ENCODE results near the gene SLC6A12. TPM values are rescaled to one million over a fixed set of nuclear protein-coding genes. Genes with fewer than 3 reads are reported as not detected.
A peak's percentile ranks its signal among the peaks of the same experiment; 100 is the strongest.

SLC6A12 gene
- total RNA-seq, 1 donor from 2014 or later, result 1.4 TPM

DNA sequence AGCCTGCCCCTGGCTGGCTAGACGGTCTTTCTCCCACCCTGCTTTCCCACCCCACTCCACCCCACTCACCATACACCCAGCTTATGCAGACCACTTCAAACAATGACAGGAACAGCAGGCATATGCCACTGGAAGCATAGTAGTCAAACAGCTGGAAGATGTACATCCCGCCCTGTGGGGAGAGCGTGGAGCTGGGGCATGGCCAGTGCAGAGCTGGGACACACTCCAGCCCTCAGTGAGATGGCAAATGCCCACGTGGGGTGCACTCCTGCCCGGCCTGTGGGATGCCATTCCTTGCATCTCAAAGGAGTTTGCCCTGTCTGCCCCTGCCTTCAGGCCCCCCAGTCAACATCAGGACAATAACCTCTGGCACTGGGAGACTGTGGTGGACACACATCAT lies 18.8 kb downstream of the SLC6A12 start:
- H3K27ac ChIP-seq, result no peak overlapping the region
- TF ChIP-seq, protein P1, sequence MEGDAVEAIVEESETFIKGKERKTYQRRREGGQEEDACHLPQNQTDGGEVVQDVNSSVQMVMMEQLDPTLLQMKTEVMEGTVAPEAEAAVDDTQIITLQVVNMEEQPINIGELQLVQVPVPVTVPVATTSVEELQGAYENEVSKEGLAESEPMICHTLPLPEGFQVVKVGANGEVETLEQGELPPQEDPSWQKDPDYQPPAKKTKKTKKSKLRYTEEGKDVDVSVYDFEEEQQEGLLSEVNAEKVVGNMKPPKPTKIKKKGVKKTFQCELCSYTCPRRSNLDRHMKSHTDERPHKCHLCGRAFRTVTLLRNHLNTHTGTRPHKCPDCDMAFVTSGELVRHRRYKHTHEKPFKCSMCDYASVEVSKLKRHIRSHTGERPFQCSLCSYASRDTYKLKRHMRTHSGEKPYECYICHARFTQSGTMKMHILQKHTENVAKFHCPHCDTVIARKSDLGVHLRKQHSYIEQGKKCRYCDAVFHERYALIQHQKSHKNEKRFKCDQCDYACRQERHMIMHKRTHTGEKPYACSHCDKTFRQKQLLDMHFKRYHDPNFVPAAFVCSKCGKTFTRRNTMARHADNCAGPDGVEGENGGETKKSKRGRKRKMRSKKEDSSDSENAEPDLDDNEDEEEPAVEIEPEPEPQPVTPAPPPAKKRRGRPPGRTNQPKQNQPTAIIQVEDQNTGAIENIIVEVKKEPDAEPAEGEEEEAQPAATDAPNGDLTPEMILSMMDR (IDR thresholded peaks at IDR 0.05), result no peak
- no peaks in the 10 kb centered on the region for H3K4me1 ChIP-seq
- intact Hi-C loops (cut with DNase I), result no loop called here
- H3K9me3 ChIP-seq, result no peaks in the 10 kb centered on the region
- no peaks in the 10 kb centered on the region for H3K36me3 ChIP-seq
- DNase-seq (ENCODE audit: low spot score in 2 of 2), result no peak
- H3K4me3 ChIP-seq, result no peak overlapping the region
- H3K27me3 ChIP-seq, result no peaks in the 10 kb centered on the region

DNA sequence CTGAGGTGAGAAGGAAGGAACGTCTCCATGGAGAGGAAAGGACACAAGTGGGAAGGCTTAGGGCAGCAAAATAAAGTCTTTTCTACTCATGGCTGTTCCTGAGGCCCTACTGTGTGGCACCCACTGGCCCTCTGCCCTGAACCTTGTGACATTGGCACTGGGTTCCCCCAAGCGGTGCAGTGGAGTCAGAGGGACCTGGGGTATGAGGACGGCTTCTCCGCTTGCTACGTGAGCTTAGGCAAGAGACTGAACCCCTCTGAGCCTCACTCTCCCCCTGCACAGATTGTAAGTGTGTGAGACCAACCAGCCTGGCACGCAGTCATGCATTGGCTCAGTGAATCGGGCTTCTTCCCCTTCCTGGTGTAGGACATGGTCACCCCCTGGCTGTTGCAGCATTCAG lies 19.7 kb downstream of the SLC6A12 start:
- Histone ChIP-seq H3K27ac (no peak overlapping the region), H3K36me3 (no peaks in the 10 kb centered on the region), H3K27me3 (no peaks in the 10 kb centered on the region), H3K9me3 (no peaks in the 10 kb centered on the region), H3K4me1 (no peaks in the 10 kb centered on the region), H3K4me3 (no peak overlapping the region)
- intact Hi-C loops (cut with DNase I), result no loop called here
- no peak for DNase-seq (ENCODE audit: low spot score in 2 of 2)
- TF ChIP-seq, protein P1 (IDR thresholded peaks at IDR 0.05), result no peak

DNA sequence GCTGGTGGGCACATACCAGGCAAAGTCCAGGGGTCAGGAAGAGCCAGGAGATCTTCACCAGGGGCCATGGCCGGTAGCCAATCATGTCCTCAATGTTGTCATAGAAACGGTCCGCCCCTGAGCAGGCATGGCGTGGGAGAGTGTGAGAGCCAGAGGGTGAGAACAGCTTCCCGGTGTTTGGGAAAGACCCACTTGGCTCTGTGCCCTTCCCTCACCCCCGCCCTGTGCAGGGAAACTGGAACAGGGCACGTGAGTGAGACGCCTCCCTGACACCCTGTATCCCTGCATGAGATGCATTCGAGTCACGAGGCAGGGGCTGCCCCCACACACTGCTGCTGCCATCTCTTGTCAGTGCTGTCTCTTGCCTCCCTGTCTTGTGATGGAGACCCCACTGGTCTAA lies 20.7 kb downstream of the SLC6A12 start:
- H3K36me3 ChIP-seq, result no peaks in the 10 kb centered on the region
- H3K27me3 ChIP-seq, result no peaks in the 10 kb centered on the region
- no peak overlapping the region for H3K27ac ChIP-seq
- no peak overlapping the region for H3K4me3 ChIP-seq
- intact Hi-C loops (cut with DNase I), result no loop called here
- no peaks in the 10 kb centered on the region for H3K9me3 ChIP-seq
- no peak for DNase-seq (ENCODE audit: low spot score in 2 of 2)
- TF ChIP-seq, protein P1 (IDR thresholded peaks at IDR 0.05), result no peak
- H3K4me1 ChIP-seq, result peaks cover 0 to 3% of the 10 kb centered on the region in 2 donors

DNA sequence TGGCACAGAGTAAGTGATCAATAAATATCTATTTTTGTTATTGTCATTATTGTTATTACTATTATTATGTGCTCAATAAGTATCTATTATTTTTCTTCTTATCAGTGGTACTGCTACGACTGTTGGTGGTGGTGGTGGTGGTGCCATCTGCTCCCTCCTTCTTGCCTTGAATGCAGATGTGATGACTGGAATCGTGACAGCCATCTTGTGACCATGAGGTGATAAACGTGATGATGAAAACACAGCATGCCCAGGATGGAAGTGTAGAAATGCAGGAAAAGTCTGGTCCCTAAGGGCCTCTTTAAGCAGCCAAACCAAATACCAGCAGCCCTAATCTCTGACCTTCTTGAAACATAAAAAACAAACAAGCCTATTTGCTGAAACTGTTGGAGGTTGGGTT lies 22.4 kb downstream of the SLC6A12 start:
- peaks cover 0 to 3% of the 10 kb centered on the region in 2 donors for H3K4me1 ChIP-seq
- TF ChIP-seq, protein P1 (IDR thresholded peaks at IDR 0.05), result no peak
- no peak for DNase-seq (ENCODE audit: low spot score in 2 of 2)
- no peak overlapping the region for H3K27ac ChIP-seq
- H3K27me3 ChIP-seq, result no peaks in the 10 kb centered on the region
- no peak overlapping the region for H3K4me3 ChIP-seq
- no peaks in the 10 kb centered on the region for H3K9me3 ChIP-seq
- intact Hi-C loops (cut with DNase I), result no loop called here
- H3K36me3 ChIP-seq, result no peaks in the 10 kb centered on the region

DNA sequence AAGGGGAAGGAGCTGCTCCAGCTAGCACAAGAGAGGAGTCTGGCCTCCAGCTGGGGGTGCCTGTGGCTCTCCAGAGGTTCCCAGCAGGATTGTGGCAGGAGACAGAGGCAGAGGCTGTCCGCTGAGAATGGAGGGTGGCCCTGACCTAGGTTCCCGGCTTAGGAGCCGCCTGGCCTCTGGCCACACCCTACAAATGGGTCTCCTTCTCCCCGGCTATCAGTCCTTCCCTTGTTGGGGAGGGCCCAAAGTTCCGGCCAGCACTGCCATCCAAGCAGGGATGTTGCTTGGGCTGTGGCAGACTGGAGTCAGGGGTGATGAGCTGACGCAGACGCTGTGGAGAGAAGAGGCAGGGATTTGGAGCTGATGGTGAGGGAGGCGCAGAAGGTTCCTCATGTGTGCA lies 23.1 kb downstream of the SLC6A12 start:
- no peak for DNase-seq (ENCODE audit: low spot score in 2 of 2)
- no peaks in the 10 kb centered on the region for H3K9me3 ChIP-seq
- TF ChIP-seq, protein P1 (IDR thresholded peaks at IDR 0.05), result no peak
- H3K36me3 ChIP-seq, result no peaks in the 10 kb centered on the region
- no peak overlapping the region for H3K27ac ChIP-seq
- peaks cover 0 to 3% of the 10 kb centered on the region in 2 donors for H3K4me1 ChIP-seq
- H3K27me3 ChIP-seq, result no peaks in the 10 kb centered on the region
- H3K4me3 ChIP-seq, result no peak overlapping the region
- intact Hi-C loops (cut with DNase I), result no loop called here

GRCh38 chr12:189622-189962 lies 24.4 kb downstream of the SLC6A12 start:
- DNase-seq (ENCODE audit: low spot score in 2 of 2), result no peak
- Histone ChIP-seq H3K9me3 (no peaks in the 10 kb centered on the region), H3K27ac (no peak overlapping the region), H3K36me3 (no peaks in the 10 kb centered on the region), H3K27me3 (no peaks in the 10 kb centered on the region), H3K4me3 (peak overlapping the region in 1 of 2 donors; percentile 74), H3K4me1 (peaks cover 0 to 3% of the 10 kb centered on the region in 2 donors)
- TF ChIP-seq, protein P1 (IDR thresholded peaks at IDR 0.05), result no peak
- intact Hi-C loops (cut with DNase I), result no loop called here

All from ascending aorta (tissue), 2 donors.